ENCODE data around the gene ADAMTS19.

- TF ChIP-seq CTCF (IDR thresholded peaks at IDR 0.05; ENCODE audit: insufficient read depth, low read length) (no peak), POLR2AphosphoS5 (IDR thresholded peaks at IDR 0.05; ENCODE audit: low read depth) (no peak), GABPA (IDR thresholded peaks at IDR 0.05; ENCODE audit: low read depth) (no peak), SPI1 (IDR thresholded peaks at IDR 0.05; ENCODE audit: borderline replicate concordance, low read depth) (no peak)
These were observed 34.0 kb upstream of the ADAMTS19 start for GRCh38 chr5:129426071-129426470.
